Measurements from ENCODE around the gene RBM8A. TPM values are rescaled to one million over a fixed set of nuclear protein-coding genes. Genes with fewer than 3 reads are reported as not detected.

RBM8A gene
- total and polyA plus RNA-seq, 9 of the 15 experiments (the other 6 are each of a cell fraction or from before 2014, with no cell fraction given) = 215 to 1,035 (median 291) TPM

DNA sequence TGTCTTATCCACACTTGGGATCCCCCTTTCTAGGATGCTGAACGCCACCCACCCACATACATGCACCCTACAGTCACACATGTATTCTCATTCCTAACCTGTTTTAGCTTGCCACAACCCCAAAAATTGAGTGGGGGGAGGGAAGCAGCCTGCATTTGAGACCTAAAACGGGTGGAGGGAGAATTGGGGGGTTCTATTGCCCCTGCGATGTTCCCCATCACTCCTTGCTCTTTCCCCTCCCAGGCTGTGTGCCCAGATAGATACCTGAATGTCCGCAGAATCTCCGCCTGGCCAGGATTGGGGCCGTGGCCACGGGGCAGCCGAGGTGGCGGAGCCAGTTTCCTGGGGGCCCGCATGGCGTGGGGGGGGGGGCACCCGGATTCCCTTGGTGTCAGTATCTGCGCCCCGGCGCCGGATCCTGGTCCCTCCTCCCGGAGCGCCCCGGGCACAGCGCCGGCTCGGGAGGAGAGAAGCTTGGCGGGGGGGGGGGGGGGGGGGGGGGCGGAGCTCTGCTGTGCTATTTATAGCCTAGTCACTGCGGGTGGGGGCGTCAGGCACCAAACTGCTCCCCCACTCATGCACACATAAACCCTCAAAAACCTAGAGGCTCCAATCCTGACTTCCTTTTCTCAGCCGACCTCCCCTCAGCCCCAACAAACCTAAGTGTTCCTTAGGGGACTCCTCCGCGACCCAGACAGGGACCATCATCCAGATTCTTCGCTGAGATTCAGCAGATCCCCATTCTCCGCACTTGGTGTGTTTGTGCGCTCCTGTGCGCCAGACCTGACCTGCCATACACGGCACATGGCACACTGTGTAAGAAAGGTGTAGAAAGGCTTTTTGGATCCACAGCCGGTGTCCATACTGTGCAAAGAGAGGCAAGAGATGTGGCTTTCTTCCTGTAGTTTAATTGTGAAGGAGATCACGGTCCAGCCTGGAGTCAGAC is 35.1 kb upstream of the RBM8A start (continued):
- TF ChIP-seq GABPB1 (CRISPR knock-in tag; IDR thresholded peaks at IDR 0.05) (0 out of 2 replicates have a peak, but pooled peaks have one; percentile 39), ZNF140 (CRISPR knock-in tag; IDR thresholded peaks at IDR 0.05) (no peak), PYGO2 (tag; IDR thresholded peaks at IDR 0.05) (no peak), ILF3 (IDR thresholded peaks at IDR 0.05; ENCODE audit: borderline replicate concordance) (no peak), TSC22D4 (tag; IDR thresholded peaks at IDR 0.05) (no peak), ARID3B (CRISPR knock-in tag; IDR thresholded peaks at IDR 0.05; ENCODE audit: borderline replicate concordance) (no peak), SIRT6 (IDR thresholded peaks at IDR 0.05; ENCODE audit: low read depth, low read length) (no peak), NFATC3 (IDR thresholded peaks at IDR 0.05) (no peak), CEBPG (CRISPR knock-in tag; IDR thresholded peaks at IDR 0.05) (no peak), CEBPG (tag; conservative IDR thresholded peaks at IDR 0.05 in 1 of 2, IDR thresholded peaks at IDR 0.05 in 1 of 2) (no peak), ETS2 (tag; IDR thresholded peaks at IDR 0.05; ENCODE audit: borderline replicate concordance, poor library complexity, severe bottlenecking) (no peak), POLR2AphosphoS2 (IDR thresholded peaks at IDR 0.05; ENCODE audit: low read length) (no peak), HDAC8 (tag; IDR thresholded peaks at IDR 0.05) (no peak), TAF9B (IDR thresholded peaks at IDR 0.05; ENCODE audit: partially characterized antibody) (no peak), SMAD2 (IDR thresholded peaks at IDR 0.05; ENCODE audit: low read depth, low read length) (no peak), ELK3 (CRISPR knock-in tag; IDR thresholded peaks at IDR 0.05) (no peak), AFF1 (IDR thresholded peaks at IDR 0.05; ENCODE audit: low read depth in 1 of 2, partially characterized antibody in 2 of 2) (no peak), HES1 (IDR thresholded peaks at IDR 0.05; ENCODE audit: low read depth) (no peak), NR2C2 (CRISPR knock-in tag; IDR thresholded peaks at IDR 0.05) (no peak), NR2C2 (tag; IDR thresholded peaks at IDR 0.05) (no peak)

Measured in K562 (cell line).